Stimulated activated naive B cell treated with anti-CD40 and anti-IgM and Interleukin-4, amounts not matched to agents 10 μg/mL and 1 μg/mL and 100 μg/mL, for 72 hours (primary cell): ENCODE data around the gene EPGN.

Experiments used
- ATAC-seq, 2 donors: fragments of 150-1000 bp; cut with Tn5 transposase; replicated peaks; 2 replicates each; pipeline ENCODE4 v1.10.0; 2021; ENCODE audit warnings: moderate library complexity in 1 of 2
- DNase-seq: peaks from one replicate; pipeline ENCODE4 v3.0.0; 2021
- H3K27ac Mint-ChIP-seq: one replicate; pipeline ENCODE4 v1.8.0; 2022; ENCODE audit warnings: mild to moderate bottlenecking, mixed read lengths
- H3K27me3 Mint-ChIP-seq, 2 donors: one replicate each; pipeline ENCODE4 v1.8.0; 2022; ENCODE audit warnings: mixed read lengths in 2 of 2
- H3K36me3 Mint-ChIP-seq, 2 donors: one replicate each; pipeline ENCODE4 v1.8.0; 2022; ENCODE audit warnings: mixed read lengths in 2 of 2, mild to moderate bottlenecking in 1 of 2
- H3K4me1 Mint-ChIP-seq, 2 donors: one replicate each; pipeline ENCODE4 v1.8.0; 2022; ENCODE audit warnings: mixed read lengths in 2 of 2, mild to moderate bottlenecking in 1 of 2
- H3K4me3 Mint-ChIP-seq, 2 donors: one replicate each; pipeline ENCODE4 v1.8.0; 2022; ENCODE audit warnings: mild to moderate bottlenecking in 2 of 2, mixed read lengths in 2 of 2, moderate library complexity in 1 of 2
- H3K9me3 Mint-ChIP-seq, 2 donors: one replicate each; pipeline ENCODE4 v1.8.0; 2022; ENCODE audit warnings: mixed read lengths in 2 of 2, mild to moderate bottlenecking in 1 of 2

The EPGN gene

GRCh38 chr4:74318276-74318675 lies 10.0 kb downstream of the EPGN start:
- H3K27me3 Mint-ChIP-seq: peaks cover 7% of the 10 kb centered on the region in 2 donors
- no peak overlapping the region for H3K27ac Mint-ChIP-seq
- ATAC-seq: no peak
- H3K4me1 Mint-ChIP-seq: peaks cover 0 to 5% of the 10 kb centered on the region in 2 donors
- H3K4me3 Mint-ChIP-seq: no peak overlapping the region
- no peaks in the 10 kb centered on the region for H3K36me3 Mint-ChIP-seq
- H3K9me3 Mint-ChIP-seq: no peaks in the 10 kb centered on the region
- no peak for DNase-seq

GRCh38 chr4:74319470-74319869 lies 11.2 kb downstream of the EPGN start:
- no peaks in the 10 kb centered on the region for H3K36me3 Mint-ChIP-seq
- H3K27me3 Mint-ChIP-seq: peaks cover 11 to 14% of the 10 kb centered on the region in 2 donors
- no peaks in the 10 kb centered on the region for H3K9me3 Mint-ChIP-seq
- peaks cover 0 to 5% of the 10 kb centered on the region in 2 donors for H3K4me1 Mint-ChIP-seq
- ATAC-seq (no peak), DNase-seq (no peak)
- H3K4me3 Mint-ChIP-seq: no peak overlapping the region
- no peak overlapping the region for H3K27ac Mint-ChIP-seq

GRCh38 chr4:74320559-74321118 lies 12.4 kb downstream of the EPGN start:
- Mint-ChIP-seq H3K9me3 (no peaks in the 10 kb centered on the region), H3K4me3 (no peak overlapping the region), H3K27me3 (peaks cover 11 to 14% of the 10 kb centered on the region in 2 donors), H3K27ac (peak overlapping the region; percentile 26), H3K36me3 (no peaks in the 10 kb centered on the region), H3K4me1 (peaks cover 0 to 5% of the 10 kb centered on the region in 2 donors)
- DNase-seq (no peak), ATAC-seq (peak; percentile 66 to 80)

GRCh38 chr4:74322301-74322700 lies 14.0 kb downstream of the EPGN start:
- DNase-seq: no peak
- Mint-ChIP-seq H3K4me3 (no peak overlapping the region), H3K4me1 (peaks cover 0 to 5% of the 10 kb centered on the region in 2 donors), H3K9me3 (no peaks in the 10 kb centered on the region), H3K27ac (no peak overlapping the region), H3K36me3 (no peaks in the 10 kb centered on the region), H3K27me3 (peaks cover 11 to 14% of the 10 kb centered on the region in 2 donors)
- ATAC-seq: no peak

GRCh38 chr4:74323663-74324062 lies 15.4 kb downstream of the EPGN start:
- peaks cover 0 to 5% of the 10 kb centered on the region in 2 donors for H3K4me1 Mint-ChIP-seq
- no peaks in the 10 kb centered on the region for H3K36me3 Mint-ChIP-seq
- ATAC-seq: no peak
- DNase-seq: no peak
- H3K27me3 Mint-ChIP-seq: peaks cover 13 to 21% of the 10 kb centered on the region in 2 donors
- H3K27ac Mint-ChIP-seq: no peak overlapping the region
- H3K9me3 Mint-ChIP-seq: no peaks in the 10 kb centered on the region
- no peak overlapping the region for H3K4me3 Mint-ChIP-seq

- ATAC-seq (no peak), DNase-seq (no peak)
- H3K36me3 Mint-ChIP-seq: no peaks in the 10 kb centered on the region
- peaks cover 0 to 5% of the 10 kb centered on the region in 2 donors for H3K4me1 Mint-ChIP-seq
- peaks cover 19 to 27% of the 10 kb centered on the region in 2 donors for H3K27me3 Mint-ChIP-seq
- H3K9me3 Mint-ChIP-seq: no peaks in the 10 kb centered on the region
- H3K27ac Mint-ChIP-seq: no peak overlapping the region
- H3K4me3 Mint-ChIP-seq: no peak overlapping the region
These were observed 16.0 kb downstream of the EPGN start for GRCh38 chr4:74324262-74324661.

GRCh38 chr4:74325886-74326285 lies 17.6 kb downstream of the EPGN start:
- DNase-seq (no peak), ATAC-seq (no peak)
- H3K4me1 Mint-ChIP-seq: peaks cover 0 to 2% of the 10 kb centered on the region in 2 donors
- H3K9me3 Mint-ChIP-seq: no peaks in the 10 kb centered on the region
- H3K36me3 Mint-ChIP-seq: no peaks in the 10 kb centered on the region
- no peak overlapping the region for H3K27ac Mint-ChIP-seq
- H3K4me3 Mint-ChIP-seq: no peak overlapping the region
- H3K27me3 Mint-ChIP-seq: peaks cover 17 to 25% of the 10 kb centered on the region in 2 donors

GRCh38 chr4:74327762-74328161 lies 19.5 kb downstream of the EPGN start:
- no peak overlapping the region for H3K4me3 Mint-ChIP-seq
- no peak overlapping the region for H3K27ac Mint-ChIP-seq
- H3K27me3 Mint-ChIP-seq: peaks cover 14 to 22% of the 10 kb centered on the region in 2 donors
- no peak for ATAC-seq
- no peaks in the 10 kb centered on the region for H3K4me1 Mint-ChIP-seq
- DNase-seq: no peak
- H3K36me3 Mint-ChIP-seq: no peaks in the 10 kb centered on the region
- H3K9me3 Mint-ChIP-seq: no peaks in the 10 kb centered on the region

- Mint-ChIP-seq H3K9me3 (no peaks in the 10 kb centered on the region), H3K27me3 (peaks cover 11 to 20% of the 10 kb centered on the region in 2 donors), H3K4me3 (no peak overlapping the region), H3K36me3 (no peaks in the 10 kb centered on the region), H3K4me1 (no peaks in the 10 kb centered on the region), H3K27ac (no peak overlapping the region)
- DNase-seq (no peak), ATAC-seq (no peak)
These were observed 20.2 kb downstream of the EPGN start for GRCh38 chr4:74328501-74328900.

GRCh38 chr4:74329307-74329706 lies 21.0 kb downstream of the EPGN start:
- no peak for DNase-seq
- H3K27ac Mint-ChIP-seq: no peak overlapping the region
- no peak for ATAC-seq
- H3K4me3 Mint-ChIP-seq: no peak overlapping the region
- peaks cover 14 to 17% of the 10 kb centered on the region in 2 donors for H3K27me3 Mint-ChIP-seq
- no peaks in the 10 kb centered on the region for H3K36me3 Mint-ChIP-seq
- no peaks in the 10 kb centered on the region for H3K4me1 Mint-ChIP-seq
- H3K9me3 Mint-ChIP-seq: peaks cover 0 to under 1% of the 10 kb centered on the region in 2 donors

- Mint-ChIP-seq H3K36me3 (no peaks in the 10 kb centered on the region), H3K27ac (no peak overlapping the region), H3K4me3 (no peak overlapping the region), H3K27me3 (peaks cover 17 to 19% of the 10 kb centered on the region in 2 donors), H3K4me1 (peaks cover 0 to 1% of the 10 kb centered on the region in 2 donors), H3K9me3 (peaks cover 0 to 3% of the 10 kb centered on the region in 2 donors)
- ATAC-seq (no peak), DNase-seq (no peak)
These were observed 22.1 kb downstream of the EPGN start for GRCh38 chr4:74330295-74330750.

- no peaks in the 10 kb centered on the region for H3K36me3 Mint-ChIP-seq
- no peak overlapping the region for H3K27ac Mint-ChIP-seq
- H3K4me3 Mint-ChIP-seq: no peak overlapping the region
- ATAC-seq (no peak), DNase-seq (no peak)
- H3K9me3 Mint-ChIP-seq: peaks cover 0 to 3% of the 10 kb centered on the region in 2 donors
- peaks cover 17 to 19% of the 10 kb centered on the region in 2 donors for H3K27me3 Mint-ChIP-seq
- peaks cover 1 to 8% of the 10 kb centered on the region in 2 donors for H3K4me1 Mint-ChIP-seq
These were observed 23.0 kb downstream of the EPGN start for GRCh38 chr4:74331252-74331651.

GRCh38 chr4:74331944-74332343 lies 23.7 kb downstream of the EPGN start:
- Mint-ChIP-seq H3K27me3 (peaks cover 17 to 19% of the 10 kb centered on the region in 2 donors), H3K27ac (no peak overlapping the region), H3K4me1 (peaks cover 1 to 8% of the 10 kb centered on the region in 2 donors), H3K4me3 (no peak overlapping the region), H3K36me3 (no peaks in the 10 kb centered on the region), H3K9me3 (peaks cover 0 to 3% of the 10 kb centered on the region in 2 donors)
- no peak for ATAC-seq
- no peak for DNase-seq

- DNase-seq (no peak), ATAC-seq (no peak)
- H3K4me3 Mint-ChIP-seq: no peak overlapping the region
- H3K27ac Mint-ChIP-seq: no peak overlapping the region
- H3K27me3 Mint-ChIP-seq: peaks cover 5 to 8% of the 10 kb centered on the region in 2 donors
- peaks cover 1 to 8% of the 10 kb centered on the region in 2 donors for H3K4me1 Mint-ChIP-seq
- H3K9me3 Mint-ChIP-seq: peaks cover 0 to 3% of the 10 kb centered on the region in 2 donors
- no peaks in the 10 kb centered on the region for H3K36me3 Mint-ChIP-seq
These were observed 26.4 kb downstream of the EPGN start for GRCh38 chr4:74334636-74335035.

- Mint-ChIP-seq H3K27me3 (peaks cover 8 to 9% of the 10 kb centered on the region in 2 donors), H3K9me3 (peaks cover 0 to 6% of the 10 kb centered on the region in 2 donors), H3K27ac (no peak overlapping the region), H3K36me3 (no peaks in the 10 kb centered on the region), H3K4me3 (no peak overlapping the region), H3K4me1 (peaks cover 1 to 8% of the 10 kb centered on the region in 2 donors)
- no peak for DNase-seq
- ATAC-seq: peak in 1 of 2 donors; percentile 78
These were observed 27.2 kb downstream of the EPGN start for GRCh38 chr4:74335341-74336021.
